Heart right ventricle (tissue), 16 donors: ENCODE results near the gene PAQR5. TPM values are rescaled to one million over a fixed set of nuclear protein-coding genes. Genes with fewer than 3 reads are reported as not detected.

ENCODE experiments used
- ATAC-seq, 8 donors: fragments of 200-7000 bp; cut with Tn5 transposase; one replicate each; pipeline ENCODE4 v1.9.1; 2020; ENCODE audit warnings: mild to moderate bottlenecking in 8 of 8, moderate library complexity in 8 of 8, moderate number of reproducible peaks in 1 of 8
- DNase-seq, 2 donors: peaks; one replicate each; pipeline ENCODE4 v3.0.0-alpha.2; 2020
- H3K27ac ChIP-seq, 10 donors: fragments of 200-600 bp; sonication (generic) in 2 of 10; one replicate each; pipeline versions ENCODE4 v1.5.0 to v1.8.0; 2020 to 2022; ENCODE audit warnings: mild to moderate bottlenecking in 3 of 10
- H3K27me3 ChIP-seq, 7 donors: fragments of 200-600 bp; one replicate each; pipeline ENCODE4 v1.8.0; 2021 to 2022; ENCODE audit warnings: mild to moderate bottlenecking in 2 of 7
- H3K36me3 ChIP-seq, 9 donors: fragments of 200-600 bp; sonication (generic) in 1 of 9; one replicate each; pipeline versions ENCODE4 v1.5.0 to v1.8.0; 2020 to 2022; ENCODE audit warnings: mild to moderate bottlenecking in 2 of 9
- H3K4me1 ChIP-seq, 9 donors: fragments of 200-600 bp; sonication (generic) in 1 of 9; one replicate each; pipeline versions ENCODE4 v1.5.0 to v1.8.0; 2020 to 2022; ENCODE audit warnings: mild to moderate bottlenecking in 4 of 9
- H3K4me3 ChIP-seq, 10 donors: fragments of 200-600 bp; sonication (generic) in 2 of 10; one replicate each; pipeline versions ENCODE4 v1.5.0 to v1.8.0; 2020 to 2022; ENCODE audit warnings: mild to moderate bottlenecking in 7 of 10, moderate library complexity in 2 of 10
- H3K9me3 ChIP-seq, 11 donors: fragments of 200-600 bp in 10 of 11; sonication (generic) in 2 of 11; one replicate each; pipeline versions ENCODE4 v1.5.0 to v1.8.0; 2013 to 2022; ENCODE audit warnings: mild to moderate bottlenecking in 2 of 11, control low read depth in 1 of 11, moderate library complexity in 1 of 11
- CTCF ChIP-seq, 9 donors: fragments of 200-600 bp; sonication (generic) in 2 of 9; IDR thresholded peaks; one replicate each; pipeline versions ENCODE4 v1.5.0 to v1.8.0; 2021 to 2022; ENCODE audit warnings: antibody characterized with exemption in 9 of 9, mild to moderate bottlenecking in 5 of 9, moderate library complexity in 1 of 9
- WGBS, 2 donors: extraction: QIAGEN DNeasy Blood & Tissue Kit; methylation state at CpG; one replicate each; pipeline ENCODE4 v1.1.7; 2013; ENCODE audit warnings: inconsistent platforms in 1 of 2; 5-methylcytosine and 5-hydroxymethylcytosine counted together
- intact Hi-C, 10 donors: fragments of 100-400 bp; cut with DNase I; formaldehyde crosslinking; loops; one replicate each; pipeline versions ENCODE4 v1.11.1 to v1.14.2; 2022
- polyA plus RNA-seq, 2 donors: library from polyadenylated mRNA; stranded (reverse); fragments of 200-250 nt; gene quantifications; one replicate each; pipeline ENCODE4 v1.2.3, GENCODE V29; 2013
- total RNA-seq, 10 donors: library from RNA; stranded (reverse); fragmentation: NEBNext Ultra II Directional in 3 of 10; extraction: Animal tissue kit (Norgen Biotek cat#: 25700) in 3 of 10; gene quantifications; one replicate each; pipeline versions ENCODE4 v1.2.1 to v1.2.4, GENCODE V29; 2021 to 2023
- donor health status: Arrhythmogenic right ventricular cardiomyopathy.
- donor health status: ischemic (EF 13 %, LVEDD 7.1; RV severe dilation, severe dysfunction).
- donor health status: healthy with polysubstance abuse.
- donor health status: DM: no; HTN: yes; CAD: no.
- donor health status: DM: no; HTN: no; CAD: no.
- donor health status: ischemic (EF 25% LVEDD 6.9; RV normal size, moderate dysfunction).
- donor health status: ischemic (EF 25% LVEDD 5.7; RV mildly dilated, moderate dysfunction).
- donor health status: healthy.
- donor health status: DM: yes; HTN: yes; CAD: no.
- donor health status: Ischemic cardiomyopathy.
- donor health status: ischemic (EF 35%, LVEDD 5.7; RV mildly dilated, moderate dysfunction).
- donor health status: nonischemic (EF 11% LVEDD 7.7; RV severe dilation, severe dysfunction).
- donor health status: DM: yes; HTN: yes; CAD: no.
- donor health status: PGD.
- donor health status: ischemic (EF 29% LVEDD 5.4; RV normal size, mild dysfunction).
- donor health status: nonischemic (EF 23%, LVEDD 6.1; RV moderate dilation, normal function).

PAQR5 gene
- total and polyA plus RNA-seq, 12 donors = 0.32 to 1.0 (median 0.60) TPM

GRCh38 chr15:69367236-69367635 is 68.5 kb downstream of the PAQR5 start:
- Histone ChIP-seq H3K27me3 (no peaks in the 10 kb centered on the region), H3K9me3 (peaks cover 0 to 5% (median 0%) of the 10 kb centered on the region in 11 donors), H3K27ac (no peak overlapping the region), H3K4me3 (no peak overlapping the region), H3K36me3 (no peaks in the 10 kb centered on the region), H3K4me1 (no peaks in the 10 kb centered on the region)
- TF ChIP-seq CTCF (IDR thresholded peaks at IDR 0.05) = no peak
- DNase-seq = no peak
- 82 to 85% methylated on average over 3 of the region's 3 CpGs for WGBS, 2 donors
- no peak for ATAC-seq
- intact Hi-C loops = no loop called here

GRCh38 chr15:69369631-69370030 is 70.9 kb downstream of the PAQR5 start:
- WGBS, 2 donors = 65 to 79% methylated on average over 2 of the region's 2 CpGs
- Histone ChIP-seq H3K36me3 (no peaks in the 10 kb centered on the region), H3K4me1 (no peaks in the 10 kb centered on the region), H3K27me3 (peaks cover 0 to 4% (median 0%) of the 10 kb centered on the region in 7 donors), H3K4me3 (no peak overlapping the region), H3K9me3 (peaks cover 0 to 5% (median 0%) of the 10 kb centered on the region in 11 donors), H3K27ac (no peak overlapping the region)
- ATAC-seq (no peak), DNase-seq (no peak)
- no peak for TF ChIP-seq CTCF (IDR thresholded peaks at IDR 0.05)
- intact Hi-C loops = no loop called here

- DNase-seq (no peak), ATAC-seq (no peak)
- intact Hi-C loops = no loop called here
- Histone ChIP-seq H3K4me1 (no peaks in the 10 kb centered on the region), H3K27ac (no peak overlapping the region), H3K36me3 (no peaks in the 10 kb centered on the region), H3K27me3 (peaks cover 0 to 13% (median 0%) of the 10 kb centered on the region in 7 donors), H3K9me3 (peaks cover 0 to 5% (median 0%) of the 10 kb centered on the region in 11 donors), H3K4me3 (no peak overlapping the region)
- TF ChIP-seq CTCF (IDR thresholded peaks at IDR 0.05) = no peak
- 94 to 95% methylated on average over 6 of the region's 6 CpGs for WGBS, 2 donors
These were observed 74.7 kb downstream of the PAQR5 start for GRCh38 chr15:69373406-69373805.

- Histone ChIP-seq H3K27me3 (peaks cover 0 to 18% (median 0%) of the 10 kb centered on the region in 7 donors), H3K4me3 (no peak overlapping the region), H3K9me3 (peaks cover 0 to 5% (median 0%) of the 10 kb centered on the region in 11 donors), H3K27ac (no peak overlapping the region), H3K4me1 (no peaks in the 10 kb centered on the region), H3K36me3 (no peaks in the 10 kb centered on the region)
- no peak for ATAC-seq
- WGBS, 2 donors = 59 to 63% methylated on average over 8 of the region's 8 CpGs
- TF ChIP-seq CTCF (IDR thresholded peaks at IDR 0.05) = no peak
- DNase-seq = no peak
- intact Hi-C loops = no loop called here
These were observed 76.6 kb downstream of the PAQR5 start for GRCh38 chr15:69375151-69375790.
